T-cell (primary cell): Measurements from ENCODE around the gene HES3. TPM values are rescaled to one million over a fixed set of nuclear protein-coding genes. Genes with fewer than 3 reads are reported as not detected.

Source experiments
- ATAC-seq, 4 experiments: fragments of 200-7000 bp in 3 of 4; fragments of 150-1000 bp in 1 of 4; cut with Tn5 transposase; replicated peaks in 1 of 4; 1 replicate in 3 of 4; 2 replicates in 1 of 4; pipeline ENCODE4 v1.10.0; 2021; ENCODE audit warnings: moderate library complexity in 3 of 4, mild to moderate bottlenecking in 2 of 4, moderate number of reproducible peaks in 1 of 4
- CTCF ChIA-PET, 2 donors: fragments of 300-600 bp; sonication (Branson Sonifier 250); formaldehyde crosslinking; loops; one replicate each; lab custom pipeline; 2022; ENCODE audit warnings: antibody characterized with exemption in 2 of 2; lab: Charles Lee
- POLR2A ChIA-PET, 2 donors: fragments of 300-600 bp; sonication (Branson Sonifier 250); formaldehyde crosslinking; loops; one replicate each; lab custom pipeline; 2022; ENCODE audit warnings: antibody characterized with exemption in 2 of 2; lab: Charles Lee
- DNase-seq, 35 experiments: peaks; one replicate each; pipeline versions ENCODE4 v3.0.0 to v3.0.0-alpha.2; 2013 to 2023
- H3K27ac ChIP-seq: one replicate; pipeline ENCODE4 v1.5.1; 2013; ENCODE audit warnings: low read length
- H3K27me3 ChIP-seq, 2 experiments: replicated peaks in 1 of 2; 1 replicate in 1 of 2; 2 replicates in 1 of 2; pipeline versions ENCODE4 v1.6.1 to v1.7.0; 2013; ENCODE audit warnings: low read length in 1 of 2, mixed read lengths in 1 of 2; ENCODE audit not compliant: control insufficient read depth in 2 of 2, insufficient read depth in 2 of 2; ENCODE audit errors: extremely low read depth in 1 of 2
- H3K36me3 ChIP-seq, 2 donors: 1 replicate in 1 of 2; 2 replicates in 1 of 2; pipeline versions ENCODE4 v1.6.1 to v1.7.0; 2013; ENCODE audit warnings: low read length in 1 of 2; ENCODE audit not compliant: control insufficient read depth in 2 of 2, insufficient read depth in 1 of 2; ENCODE audit errors: extremely low read depth in 1 of 2
- H3K4me1 ChIP-seq, 2 experiments: 1 replicate in 1 of 2; 2 replicates in 1 of 2; pipeline versions ENCODE4 v1.6.1 to v1.7.0; 2013; ENCODE audit warnings: low read length in 2 of 2, mixed read lengths in 1 of 2; ENCODE audit not compliant: insufficient read depth in 2 of 2, control insufficient read depth in 1 of 2; ENCODE audit errors: extremely low read depth in 1 of 2
- H3K4me3 ChIP-seq, 2 donors: 1 replicate in 1 of 2; 2 replicates in 1 of 2; pipeline versions ENCODE4 v1.5.1 to v1.7.0; 2013; ENCODE audit warnings: mild to moderate bottlenecking in 2 of 2, low read length in 1 of 2, moderate library complexity in 1 of 2; ENCODE audit not compliant: control insufficient read depth in 1 of 2; ENCODE audit errors: extremely low read depth in 1 of 2
- H3K9me3 ChIP-seq: 2 replicates; pipeline ENCODE4 v1.7.0; 2013
- H3K27ac Mint-ChIP-seq, 2 donors: one replicate each; pipeline ENCODE4 v1.8.0; 2020 to 2021; ENCODE audit warnings: mild to moderate bottlenecking in 2 of 2, mixed read lengths in 2 of 2
- H3K27me3 Mint-ChIP-seq, 2 donors: one replicate each; pipeline ENCODE4 v1.8.0; 2021 to 2022; ENCODE audit warnings: mixed read lengths in 2 of 2
- H3K36me3 Mint-ChIP-seq: one replicate; pipeline ENCODE4 v1.8.0; 2021; ENCODE audit warnings: mixed read lengths
- H3K4me1 Mint-ChIP-seq, 3 donors: one replicate each; pipeline ENCODE4 v1.8.0; 2020 to 2022; ENCODE audit warnings: mixed read lengths in 3 of 3, mild to moderate bottlenecking in 1 of 3
- H3K4me3 Mint-ChIP-seq, 3 donors: one replicate each; pipeline ENCODE4 v1.8.0; 2020 to 2022; ENCODE audit warnings: mild to moderate bottlenecking in 3 of 3, mixed read lengths in 3 of 3, moderate library complexity in 3 of 3
- H3K9me3 Mint-ChIP-seq, 3 donors: one replicate each; pipeline ENCODE4 v1.8.0; 2020 to 2022; ENCODE audit warnings: mixed read lengths in 3 of 3
- WGBS: methylation state at CpG from one replicate; pipeline ENCODE4 v1.1.5; 2013; ENCODE audit warnings: missing lambda C conversion rate; ENCODE audit not compliant: insufficient coverage; 5-methylcytosine and 5-hydroxymethylcytosine counted together
- total RNA-seq, 35 experiments: library from RNA in 6 of 35; stranded (reverse) in 6 of 35; fragments of 120-200 nt in 1 of 35; gene quantifications; one replicate each; pipeline versions ENCODE4 v1.2.1 to v1.2.4 and lab custom pipeline; 2013 to 2026

The HES3 gene
- total RNA-seq, 5 donors from 2014 or later (not counting 1 experiment from before 2014, with no cell fraction given), result not detected

GRCh38 chr1:6239213-6239752 is 4.7 kb upstream of the HES3 start:
- H3K36me3 ChIP-seq, result no peaks in the 10 kb centered on the region
- H3K9me3 ChIP-seq, result no peaks in the 10 kb centered on the region
- CTCF ChIA-PET, result interaction anchor here in 1 of 2 donors (0.7 kb wide), 1 partner anchor 26 kb away, joined by 5 read pairs; no protein-coding TSS in a partner anchor
- H3K4me1 Mint-ChIP-seq, result peaks cover 13 to 19% (median 14%) of the 10 kb centered on the region in 3 donors
- POLR2A ChIA-PET, result interaction anchor here in 1 of 2 donors (0.6 kb wide), 1 partner anchor 123 kb away, joined by 8 read pairs; no protein-coding TSS in a partner anchor
- H3K27me3 Mint-ChIP-seq, result peaks cover 29 to 47% of the 10 kb centered on the region in 2 donors
- no peak overlapping the region for H3K4me3 Mint-ChIP-seq
- H3K36me3 Mint-ChIP-seq, result no peaks in the 10 kb centered on the region
- DNase-seq (no peak), ATAC-seq (no peak)
- no peak overlapping the region for H3K27ac ChIP-seq
- H3K9me3 Mint-ChIP-seq, result no peaks in the 10 kb centered on the region
- H3K27ac Mint-ChIP-seq, result peak overlapping the region in 1 of 2 donors; percentile 36
- peaks cover 8 to 24% of the 10 kb centered on the region in 2 experiments for H3K4me1 ChIP-seq
- H3K27me3 ChIP-seq, result peaks cover 18 to 60% of the 10 kb centered on the region in 2 experiments
- WGBS, result 48% methylated on average over 2 of the region's 7 CpGs
- no peak overlapping the region for H3K4me3 ChIP-seq

- POLR2A ChIA-PET, result interaction anchor here in 1 of 2 donors (0.6 kb wide), 1 partner anchor 122 kb away, joined by 8 read pairs; no protein-coding TSS in a partner anchor
Observed at GRCh38 chr1:6239950-6240768, 3.8 kb upstream of the HES3 start.

DNA sequence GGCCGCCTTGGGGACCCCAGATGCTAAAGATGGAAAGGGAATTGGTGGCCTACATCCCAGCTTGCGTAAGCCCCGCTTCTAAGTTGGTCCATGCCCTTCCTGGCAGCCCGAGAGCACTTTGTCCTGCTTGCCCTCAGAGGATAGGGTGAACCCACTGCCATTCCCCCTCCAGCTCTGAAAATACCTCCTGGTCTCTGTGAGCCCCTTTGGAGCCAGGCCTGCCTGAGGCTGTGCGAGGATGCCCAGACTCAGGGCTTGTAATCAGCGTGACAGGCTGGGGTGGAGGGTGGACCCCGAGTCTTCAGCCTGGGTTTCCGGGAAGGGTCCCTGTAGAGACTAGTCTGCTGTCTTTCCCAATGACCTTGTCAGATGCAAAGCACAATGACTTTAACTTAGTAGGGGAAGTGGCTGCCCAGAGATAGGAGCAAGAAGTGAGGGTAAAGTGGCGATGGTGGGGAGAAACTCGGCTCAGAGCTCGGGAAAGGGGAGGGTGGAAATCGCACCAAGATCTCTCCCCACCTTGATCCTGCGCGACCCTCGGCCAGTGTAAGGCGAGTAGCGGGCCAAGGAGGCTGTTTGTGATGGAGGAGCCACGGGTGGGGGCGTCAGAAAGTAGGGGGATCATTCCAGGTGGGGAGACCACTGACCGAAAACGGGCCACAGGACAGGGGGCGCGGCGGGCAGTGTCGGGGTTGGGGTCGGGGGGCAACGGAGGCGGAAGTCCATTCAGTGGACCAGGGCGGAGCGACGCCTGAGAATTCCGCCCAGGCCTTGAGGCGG is 2.7 kb upstream of the HES3 start:
- H3K4me3 Mint-ChIP-seq, result peak overlapping the region in 1 of 3 donors; percentile 42

More at GRCh38 chr1:6239950-6240768, 3.8 kb upstream of the HES3 start:
- WGBS, result 43% methylated on average over 8 of the region's 17 CpGs
- Mint-ChIP-seq H3K27me3 (peaks cover 32 to 51% of the 10 kb centered on the region in 2 donors), H3K4me1 (peaks cover 5 to 13% (median 8%) of the 10 kb centered on the region in 3 donors), H3K4me3 (no peak overlapping the region), H3K27ac (no peak overlapping the region), H3K36me3 (no peaks in the 10 kb centered on the region), H3K9me3 (no peaks in the 10 kb centered on the region)
- Histone ChIP-seq H3K36me3 (no peaks in the 10 kb centered on the region), H3K4me1 (peaks cover 3 to 22% of the 10 kb centered on the region in 2 experiments), H3K4me3 (no peak overlapping the region), H3K27me3 (peaks cover 18 to 67% of the 10 kb centered on the region in 2 experiments), H3K27ac (no peak overlapping the region), H3K9me3 (no peaks in the 10 kb centered on the region)
- CTCF ChIA-PET, result interaction anchor here in 1 of 2 donors (0.7 kb wide), 1 partner anchor 1652 kb away, joined by 3 read pairs; no protein-coding TSS in a partner anchor
- no peak for ATAC-seq
- DNase-seq, result no peak

GRCh38 chr1:6241887-6242740 is 1.9 kb upstream of the HES3 start:
- no peak overlapping the region for H3K27ac Mint-ChIP-seq
- no peak overlapping the region for H3K4me3 Mint-ChIP-seq
- DNase-seq (no peak), ATAC-seq (no peak)
- no peaks in the 10 kb centered on the region for H3K36me3 ChIP-seq
- no peaks in the 10 kb centered on the region for H3K36me3 Mint-ChIP-seq
- ChIA-PET CTCF (interaction anchor here in 1 of 2 donors (0.8 kb wide), 1 partner anchor 201 kb away, joined by 6 read pairs; no protein-coding TSS in a partner anchor), POLR2A (no interaction called here)
- 1% methylated on average over 87 of the region's 99 CpGs for WGBS
- H3K4me3 ChIP-seq, result no peak overlapping the region
- H3K27me3 ChIP-seq, result peaks cover 18 to 86% of the 10 kb centered on the region in 2 experiments
- peaks cover 3 to 33% of the 10 kb centered on the region in 2 experiments for H3K4me1 ChIP-seq
- no peak overlapping the region for H3K27ac ChIP-seq
- peaks cover 12 to 17% (median 13%) of the 10 kb centered on the region in 3 donors for H3K4me1 Mint-ChIP-seq
- no peaks in the 10 kb centered on the region for H3K9me3 Mint-ChIP-seq
- peaks cover 38 to 62% of the 10 kb centered on the region in 2 donors for H3K27me3 Mint-ChIP-seq
- H3K9me3 ChIP-seq, result no peaks in the 10 kb centered on the region

More for the DNA sequence above, 2.7 kb upstream of the HES3 start:
- DNase-seq, result no peak
- H3K9me3 Mint-ChIP-seq, result no peaks in the 10 kb centered on the region
- POLR2A ChIA-PET, result no interaction called here
- Histone ChIP-seq H3K4me1 (peaks cover 3 to 28% of the 10 kb centered on the region in 2 experiments), H3K27ac (no peak overlapping the region), H3K9me3 (no peaks in the 10 kb centered on the region), H3K4me3 (no peak overlapping the region), H3K36me3 (no peaks in the 10 kb centered on the region), H3K27me3 (peaks cover 18 to 78% of the 10 kb centered on the region in 2 experiments)
- 15% methylated on average over 28 of the region's 33 CpGs for WGBS
- H3K4me1 Mint-ChIP-seq, result peaks cover 5 to 10% (median 8%) of the 10 kb centered on the region in 3 donors
- CTCF ChIA-PET, result no interaction called here
- ATAC-seq, result no peak
- H3K27me3 Mint-ChIP-seq, result peaks cover 32 to 54% of the 10 kb centered on the region in 2 donors
- H3K36me3 Mint-ChIP-seq, result no peaks in the 10 kb centered on the region
- no peak overlapping the region for H3K27ac Mint-ChIP-seq

GRCh38 chr1:6243053-6243834 is 735 bp upstream of the HES3 start:
- POLR2A ChIA-PET, result interaction anchor here in 1 of 2 donors (0.6 kb wide), 1 partner anchor 188 kb away, joined by 7 read pairs; no protein-coding TSS in a partner anchor
- Histone ChIP-seq H3K27me3 (peaks cover 18 to 91% of the 10 kb centered on the region in 2 experiments), H3K36me3 (no peaks in the 10 kb centered on the region), H3K9me3 (no peaks in the 10 kb centered on the region), H3K4me3 (no peak overlapping the region), H3K27ac (no peak overlapping the region), H3K4me1 (peaks cover 3 to 33% of the 10 kb centered on the region in 2 experiments)
- ATAC-seq (no peak), DNase-seq (no peak)
- CTCF ChIA-PET, result interaction anchor here in 1 of 2 donors (0.7 kb wide), 1 partner anchor 13 kb away, joined by 3 read pairs; no protein-coding TSS in a partner anchor
- no peaks in the 10 kb centered on the region for H3K36me3 Mint-ChIP-seq
- H3K27ac Mint-ChIP-seq, result no peak overlapping the region
- peaks cover 12 to 18% (median 13%) of the 10 kb centered on the region in 3 donors for H3K4me1 Mint-ChIP-seq
- 28% methylated on average over 18 of the region's 20 CpGs for WGBS
- H3K9me3 Mint-ChIP-seq, result no peaks in the 10 kb centered on the region
- peaks cover 41 to 70% of the 10 kb centered on the region in 2 donors for H3K27me3 Mint-ChIP-seq
- H3K4me3 Mint-ChIP-seq, result peak overlapping the region in 1 of 3 donors; percentile 23
